Brain pericyte (primary cell): Measurements from ENCODE around the gene MFAP3L.
"Not testable (repeated sequence)": the region's sequence is repeated elsewhere in the genome, so short reads cannot be mapped to it uniquely, and the experiment has no call there.

Experiments used
- DNase-seq: peaks from one replicate; pipeline ENCODE4 v3.0.0-alpha.2; 2012; ENCODE audit warnings: low read depth, low spot score

Gene MFAP3L

GRCh38 chr4:169987327-169988228 lies 38.6 kb downstream of the MFAP3L start:
- no peak for DNase-seq

GRCh38 chr4:169986369-169986768 lies 39.8 kb downstream of the MFAP3L start:
- DNase-seq: no peak

GRCh38 chr4:169985881-169986280 lies 40.3 kb downstream of the MFAP3L start:
- DNase-seq: no peak

GRCh38 chr4:169984745-169985144 lies 41.5 kb downstream of the MFAP3L start:
- no peak for DNase-seq

GRCh38 chr4:169984173-169984572 lies 42.0 kb downstream of the MFAP3L start:
- DNase-seq: no peak

GRCh38 chr4:169976951-169977350 lies 49.2 kb downstream of the MFAP3L start:
- no peak for DNase-seq

- no peak for DNase-seq
Measured at GRCh38 chr4:169975838-169976796, 50.1 kb downstream of the MFAP3L start.

GRCh38 chr4:169975131-169975837 lies 50.9 kb downstream of the MFAP3L start:
- DNase-seq: no peak

GRCh38 chr4:169971456-169972015 lies 54.7 kb downstream of the MFAP3L start:
- no peak for DNase-seq

- DNase-seq: no peak
Measured at GRCh38 chr4:169968999-169969398, 57.2 kb downstream of the MFAP3L start.

- DNase-seq: peak; percentile 18
Measured at GRCh38 chr4:169963998-169964397, 62.2 kb downstream of the MFAP3L start.

- DNase-seq: no peak
Measured at GRCh38 chr4:169959254-169959653, 66.9 kb downstream of the MFAP3L start.

- no peak for DNase-seq
Measured at GRCh38 chr4:169958629-169959028, 67.6 kb downstream of the MFAP3L start.

GRCh38 chr4:169957785-169958184 lies 68.4 kb downstream of the MFAP3L start:
- DNase-seq: no peak

GRCh38 chr4:169956091-169956843 lies 69.9 kb downstream of the MFAP3L start:
- DNase-seq: no peak

GRCh38 chr4:169955521-169955920 lies 70.7 kb downstream of the MFAP3L start:
- no peak for DNase-seq

GRCh38 chr4:169952236-169953002 lies 73.8 kb downstream of the MFAP3L start:
- no peak for DNase-seq

GRCh38 chr4:169948271-169948670 lies 77.9 kb downstream of the MFAP3L start:
- DNase-seq: no peak

GRCh38 chr4:169945636-169946035 lies 80.6 kb downstream of the MFAP3L start:
- no peak for DNase-seq

- DNase-seq: not testable (repeated sequence)
Measured at GRCh38 chr4:169943601-169944000, 82.6 kb downstream of the MFAP3L start.
